HG03457 (cell line): ENCODE measurements around the gene FASTK.
"Not testable (repeated sequence)": the region's sequence is repeated elsewhere in the genome, so short reads cannot be mapped to it uniquely, and the experiment has no call there.

ENCODE experiments used
- ATAC-seq: cut with Tn5 transposase; IDR thresholded peaks from one replicate; pipeline ENCODE4 v1.9.1; 2021; ENCODE audit warnings: moderate number of reproducible peaks; ENCODE audit not compliant: unreplicated experiment

The FASTK gene

GRCh38 chr7:151053751-151054150 lies 26.9 kb downstream of the FASTK start:
- ATAC-seq: no peak

GRCh38 chr7:151053096-151053495 lies 27.5 kb downstream of the FASTK start:
- no peak for ATAC-seq

- ATAC-seq: no peak
These were observed 29.5 kb downstream of the FASTK start for GRCh38 chr7:151051108-151051507.

GRCh38 chr7:151048911-151049463 lies 31.6 kb downstream of the FASTK start:
- no peak for ATAC-seq

GRCh38 chr7:151047976-151048815 lies 32.4 kb downstream of the FASTK start, which contains the start of gene ASIC3:
ASIC3 (plus strand) TSS chr7:151048531; CDS start chr7:151048886, 355 bp downstream.
- no peak for ATAC-seq

GRCh38 chr7:151046603-151047573 lies 33.7 kb downstream of the FASTK start:
- no peak for ATAC-seq

GRCh38 chr7:151045967-151046366 lies 34.6 kb downstream of the FASTK start:
- no peak for ATAC-seq

- no peak for ATAC-seq
These were observed 35.3 kb downstream of the FASTK start for GRCh38 chr7:151045262-151045661.

- ATAC-seq: no peak
These were observed 36.6 kb downstream of the FASTK start for GRCh38 chr7:151043959-151044358.

GRCh38 chr7:151043449-151043848 lies 37.2 kb downstream of the FASTK start:
- ATAC-seq: not testable (repeated sequence)

- ATAC-seq: no peak
These were observed 39.8 kb downstream of the FASTK start for GRCh38 chr7:151040616-151041375.

- no peak for ATAC-seq
These were observed 40.6 kb downstream of the FASTK start for GRCh38 chr7:151039850-151040548.

- no peak for ATAC-seq
These were observed 41.4 kb downstream of the FASTK start for GRCh38 chr7:151038951-151039849.

- no peak for ATAC-seq
These were observed 44.7 kb downstream of the FASTK start for GRCh38 chr7:151035902-151036301.

GRCh38 chr7:151035026-151035717 lies 45.4 kb downstream of the FASTK start:
- no peak for ATAC-seq

- no peak for ATAC-seq
These were observed 46.1 kb downstream of the FASTK start for GRCh38 chr7:151034312-151035025.

GRCh38 chr7:151033864-151034249 lies 46.8 kb downstream of the FASTK start:
- no peak for ATAC-seq
